HG03280 (cell line): Measurements from ENCODE around the gene ST7.
"Not testable (repeated sequence)": the region's sequence is repeated elsewhere in the genome, so short reads cannot be mapped to it uniquely, and the experiment has no call there.

ENCODE experiments used
- ATAC-seq: cut with Tn5 transposase; IDR thresholded peaks from one replicate; pipeline ENCODE4 v1.9.1; 2021; ENCODE audit warnings: mild to moderate bottlenecking, moderate library complexity; ENCODE audit not compliant: unreplicated experiment

The ST7 gene

DNA sequence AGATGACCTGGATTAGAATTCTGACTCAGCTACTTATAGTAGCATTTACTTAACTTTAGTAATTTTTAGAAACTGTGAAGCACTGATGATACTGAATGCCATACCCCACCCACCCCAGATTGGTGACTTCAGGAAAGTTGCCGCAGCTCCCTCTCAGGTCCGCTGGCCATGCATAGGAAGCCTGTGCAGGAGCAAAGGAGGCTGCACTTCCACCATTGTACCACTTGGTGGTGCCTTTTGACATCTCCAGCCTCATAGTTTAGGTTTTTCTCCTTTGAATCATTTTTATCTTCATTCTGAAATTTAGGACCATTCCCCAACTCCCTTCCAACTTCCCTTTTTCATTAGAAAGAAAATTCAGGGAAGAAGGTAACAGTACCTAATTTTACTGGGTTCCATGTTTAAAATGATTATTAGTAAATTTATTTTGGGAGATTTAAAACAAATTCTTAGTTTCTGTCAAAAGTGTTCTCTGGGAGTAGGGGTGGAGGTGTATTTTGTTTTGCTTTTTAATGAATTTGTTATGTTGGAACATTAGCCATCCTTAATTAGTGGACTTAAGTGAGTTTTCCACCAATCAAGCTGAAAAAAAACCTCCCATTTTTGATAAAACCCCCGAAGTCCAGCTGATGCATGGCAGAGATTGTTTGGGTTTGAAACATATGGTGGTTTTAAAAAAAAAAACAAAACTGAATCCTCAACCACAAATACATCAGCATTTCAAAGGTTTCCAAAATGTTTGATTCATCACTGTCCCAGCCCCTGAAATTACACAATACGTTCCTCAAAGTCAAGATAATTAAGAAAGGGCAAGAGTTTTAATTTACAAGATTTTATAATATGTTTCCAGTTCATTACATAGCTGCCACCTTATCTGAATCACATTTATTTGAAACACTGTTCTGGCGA lies 259.9 kb downstream of the ST7 start:
- ATAC-seq, result peak; percentile 79

GRCh38 chr7:117216010-117216409 lies 262.7 kb downstream of the ST7 start:
- no peak for ATAC-seq

- ATAC-seq, result no peak
Measured at GRCh38 chr7:117216436-117217069, 263.3 kb downstream of the ST7 start.

GRCh38 chr7:117217106-117218035 lies 264.1 kb downstream of the ST7 start:
- ATAC-seq, result no peak

DNA sequence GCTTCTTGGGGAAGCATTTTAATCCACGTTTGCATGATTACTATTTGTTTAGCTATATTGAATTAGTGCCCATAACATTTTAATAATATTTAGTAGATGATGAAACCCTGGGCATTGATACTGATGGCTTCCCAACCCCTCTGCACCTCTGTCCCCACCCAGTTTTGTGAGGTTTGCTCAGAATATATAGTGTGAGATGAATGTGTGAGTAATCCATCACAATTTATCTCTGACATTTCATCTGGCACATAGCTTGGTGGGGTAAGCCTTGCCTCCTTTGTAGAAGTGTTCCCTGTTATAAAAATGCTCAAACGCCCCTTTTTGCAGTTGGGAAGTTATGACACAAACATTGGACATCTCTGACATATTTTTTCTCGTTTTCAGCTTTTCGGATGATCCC lies 265.4 kb downstream of the ST7 start:
- no peak for ATAC-seq

GRCh38 chr7:117219485-117219884 lies 266.2 kb downstream of the ST7 start:
- ATAC-seq, result no peak

GRCh38 chr7:117220836-117221235 lies 267.5 kb downstream of the ST7 start:
- no peak for ATAC-seq

- ATAC-seq, result no peak
Measured at GRCh38 chr7:117225536-117225935, 272.2 kb downstream of the ST7 start.

DNA sequence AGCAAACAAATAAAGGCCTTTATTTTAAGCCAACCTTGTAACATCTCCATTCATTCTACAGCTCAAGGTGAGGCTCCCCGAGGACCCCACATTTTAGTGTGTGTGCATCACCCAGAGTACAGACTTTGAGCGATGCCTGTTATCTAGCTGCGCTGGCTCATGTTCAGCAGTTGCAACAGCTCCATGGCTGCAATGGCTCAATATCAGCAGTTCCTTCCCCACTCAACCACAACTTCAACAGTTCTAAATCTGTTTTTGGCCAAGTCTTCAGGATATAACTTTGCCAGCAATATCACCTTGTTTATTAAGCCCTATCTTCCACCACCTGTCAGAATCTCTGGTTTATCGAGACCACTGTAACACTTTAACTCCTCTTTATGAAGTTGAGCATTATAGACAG lies 273.8 kb downstream of the ST7 start:
- no peak for ATAC-seq

GRCh38 chr7:117229350-117229749 lies 276.0 kb downstream of the ST7 start:
- ATAC-seq, result no peak

DNA sequence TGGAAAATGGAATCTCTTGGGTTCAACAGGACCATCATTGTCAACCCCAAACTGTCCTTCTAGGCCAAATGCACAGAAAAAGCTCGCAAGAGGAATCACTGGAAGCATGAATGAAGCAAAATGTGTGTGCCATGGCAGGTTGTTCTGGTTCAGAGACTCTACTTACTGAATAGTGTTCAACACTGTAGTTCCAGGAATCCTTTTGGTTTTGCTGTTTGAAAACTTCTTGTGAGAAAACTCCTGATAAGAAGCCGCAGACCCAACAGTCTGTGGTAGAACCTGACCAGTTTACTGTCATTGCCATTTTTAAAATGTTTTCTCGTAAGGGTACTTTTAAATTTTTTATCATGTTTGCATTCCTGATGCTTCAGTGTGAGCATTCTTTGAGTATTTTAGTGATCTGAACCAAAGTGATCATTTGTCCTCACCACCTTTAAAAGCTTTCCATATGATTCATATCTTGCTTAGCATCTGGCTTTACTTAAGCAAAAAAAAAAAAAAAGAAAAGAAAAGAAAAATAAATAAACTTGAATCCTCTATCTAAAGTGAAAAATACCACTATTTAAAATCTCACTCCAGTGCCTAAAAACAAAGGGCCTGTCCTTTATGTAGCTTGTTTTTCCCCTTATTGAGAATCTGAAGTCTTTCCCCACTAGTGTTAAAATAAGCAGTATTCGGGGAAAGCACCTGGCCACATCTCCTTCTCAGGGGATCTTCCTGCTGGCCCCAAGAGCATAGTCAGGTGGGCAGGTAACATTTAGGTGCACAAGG lies 277.2 kb downstream of the ST7 start:
- peak; percentile 51 for ATAC-seq

DNA sequence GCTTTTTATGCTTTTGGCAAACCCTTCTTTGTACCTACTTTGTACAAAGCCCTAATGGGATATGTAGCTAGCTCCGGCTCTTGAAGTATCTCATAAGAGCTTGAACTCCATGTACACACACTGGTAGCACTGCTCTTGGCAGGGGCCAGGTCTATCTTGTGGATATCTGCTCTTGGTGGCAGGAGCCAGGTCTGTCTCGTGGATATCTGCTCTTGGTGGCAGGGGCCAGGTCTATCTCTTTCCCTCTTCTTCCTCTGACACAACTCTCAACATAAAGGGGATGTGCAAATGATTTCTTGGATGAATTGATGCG lies 277.7 kb downstream of the ST7 start:
- ATAC-seq, result no peak

DNA sequence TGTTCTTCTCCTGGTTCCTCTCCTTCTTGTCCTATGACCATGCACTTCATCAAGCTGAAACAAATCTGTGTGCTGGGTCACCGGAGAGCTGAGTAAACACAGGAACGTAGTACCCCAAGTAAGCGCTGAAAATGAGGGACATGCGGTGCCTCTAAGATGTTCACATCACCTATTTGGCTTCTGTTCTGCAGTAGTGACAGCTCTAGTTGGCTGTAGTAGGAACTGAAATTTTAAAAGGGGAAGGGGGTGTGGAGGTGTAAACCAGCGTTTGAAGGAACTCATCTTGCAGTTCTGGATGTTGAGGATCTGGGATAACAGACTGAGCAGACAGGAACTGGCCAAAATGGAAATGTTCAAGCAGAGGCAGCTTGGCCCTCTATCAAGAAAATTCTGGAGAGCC lies 284.3 kb downstream of the ST7 start:
- ATAC-seq, result no peak

DNA sequence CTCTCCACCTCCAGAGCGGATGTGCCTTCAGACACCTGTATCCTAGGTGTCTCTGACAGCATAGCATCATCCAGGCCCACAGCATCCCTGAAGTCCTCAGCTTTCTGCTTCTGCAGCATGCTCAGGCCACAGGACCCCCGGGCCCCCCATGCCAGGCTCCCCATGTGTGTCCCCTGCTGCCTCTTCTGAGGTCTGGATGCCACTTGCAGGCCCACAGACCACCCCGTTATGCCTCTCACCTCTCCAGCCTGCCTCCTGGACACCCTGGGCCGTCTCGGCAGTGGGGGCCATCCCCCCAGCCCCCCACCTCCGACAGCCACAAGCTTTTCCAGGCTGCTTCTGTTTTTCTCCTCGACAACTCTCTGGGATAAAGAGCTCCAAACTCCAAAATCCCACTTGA lies 285.2 kb downstream of the ST7 start:
- ATAC-seq, result no peak

GRCh38 chr7:117238937-117239336 lies 285.6 kb downstream of the ST7 start:
- no peak for ATAC-seq

DNA sequence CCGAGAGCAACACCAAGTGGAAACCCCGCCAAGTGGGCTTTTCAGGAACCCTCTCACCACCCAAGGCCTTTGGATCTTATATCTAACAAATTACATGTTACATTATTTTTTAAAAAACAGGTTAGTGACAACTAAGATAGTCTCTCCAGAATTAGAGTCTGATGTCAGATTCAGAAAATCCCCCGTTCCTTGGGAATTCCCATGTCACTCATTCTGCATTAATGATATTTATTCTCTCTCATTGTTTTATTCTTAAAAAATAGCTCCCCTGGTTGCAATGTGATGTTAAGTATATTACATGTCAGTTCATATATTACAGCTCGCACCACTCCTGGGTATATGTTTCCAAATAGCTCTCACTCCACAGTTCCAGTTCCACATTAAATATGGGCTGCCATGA lies 287.8 kb downstream of the ST7 start:
- ATAC-seq, result no peak

DNA sequence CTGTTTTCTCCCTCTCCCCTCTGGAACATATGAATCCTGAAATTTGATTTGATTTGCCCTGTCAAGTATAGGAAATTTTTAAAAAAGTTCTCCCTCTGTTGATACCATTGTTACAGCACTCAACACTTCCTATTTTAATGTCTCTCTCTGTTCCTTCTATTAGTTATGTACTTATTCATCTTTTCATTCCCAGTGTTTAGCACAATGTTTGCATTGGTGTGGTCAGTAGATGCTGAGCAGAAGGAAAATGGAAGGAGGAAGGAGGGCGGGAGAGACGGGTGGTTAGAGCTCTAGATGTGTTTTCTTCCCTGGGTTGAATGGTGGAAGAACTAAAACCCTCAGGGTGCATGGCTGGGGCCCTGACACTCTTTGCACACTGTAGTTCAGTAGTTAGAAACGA lies 290.1 kb downstream of the ST7 start:
- no peak for ATAC-seq

DNA sequence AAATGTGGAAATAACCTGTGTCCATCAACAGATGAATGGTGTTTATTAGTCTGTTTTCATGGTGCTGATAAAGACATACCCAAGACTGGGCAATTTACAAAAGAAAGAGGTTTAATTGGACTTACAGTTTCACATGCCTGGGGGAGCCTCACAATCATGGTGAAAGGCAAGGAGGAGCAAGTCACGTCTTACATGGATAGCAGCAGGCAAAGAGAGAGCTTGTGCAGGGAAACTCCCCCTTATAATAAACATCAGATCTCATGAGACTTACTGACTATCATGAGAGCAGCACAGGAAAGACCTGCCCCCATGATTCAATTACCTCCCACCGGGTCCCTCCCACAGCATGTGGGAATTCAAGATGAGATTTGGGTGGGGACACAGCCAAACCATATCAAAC lies 292.4 kb downstream of the ST7 start:
- ATAC-seq, result not testable (repeated sequence)

DNA sequence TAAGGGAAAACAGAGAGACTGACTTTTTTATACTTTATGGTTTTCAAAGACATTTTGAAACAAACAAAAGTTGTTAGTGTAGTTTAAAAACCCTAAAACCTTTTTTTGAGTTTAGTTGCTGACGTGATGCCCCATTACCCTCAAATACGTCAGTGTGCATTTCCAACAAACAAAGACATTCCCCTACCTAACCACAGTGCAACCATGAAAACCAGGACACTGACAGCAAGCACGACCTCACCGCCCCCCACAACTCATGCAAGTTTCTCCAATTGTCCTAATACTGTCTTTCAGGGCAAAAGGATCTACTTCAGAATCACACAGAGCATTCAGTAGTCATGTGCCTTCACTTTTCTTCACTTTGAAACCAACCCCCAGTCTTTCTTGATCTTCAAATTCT lies 294.5 kb downstream of the ST7 start:
- ATAC-seq, result no peak

DNA sequence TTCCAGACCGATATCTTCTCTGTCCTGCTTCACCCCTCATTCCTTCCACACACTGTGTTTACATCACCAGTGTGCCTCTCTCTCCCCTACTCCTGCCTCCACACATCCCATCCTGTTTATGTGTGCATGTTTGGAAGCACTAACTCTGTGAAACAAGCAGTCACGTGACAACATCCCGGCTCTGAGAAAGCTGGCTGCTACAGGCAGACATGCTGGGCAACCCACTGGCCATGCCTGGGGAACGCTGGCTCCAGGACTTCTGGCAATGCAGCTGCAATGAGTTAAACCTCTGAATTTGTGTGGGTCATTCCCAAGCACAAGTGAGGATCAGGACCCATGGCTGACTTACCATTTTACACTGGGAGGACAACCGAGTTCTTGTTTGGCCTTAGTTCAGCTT lies 295.5 kb downstream of the ST7 start:
- no peak for ATAC-seq

GRCh38 chr7:117249696-117250095 lies 296.4 kb downstream of the ST7 start:
- no peak for ATAC-seq
